GM10266 (cell line): ENCODE measurements around the gene TEK.

Experiments
- DNase-seq: peaks from one replicate; pipeline ENCODE4 v3.0.0; 2012; ENCODE audit errors: extremely low spot score
- TF ChIP-seq, protein P1 (sequence below): IDR thresholded peaks from 2 replicates; pipeline ENCODE4 v1.5.1; 2012; ENCODE audit warnings: mild to moderate bottlenecking, low read depth; ENCODE audit not compliant: control insufficient read depth, insufficient read depth; ENCODE audit errors: missing control alignments

Gene TEK

DNA sequence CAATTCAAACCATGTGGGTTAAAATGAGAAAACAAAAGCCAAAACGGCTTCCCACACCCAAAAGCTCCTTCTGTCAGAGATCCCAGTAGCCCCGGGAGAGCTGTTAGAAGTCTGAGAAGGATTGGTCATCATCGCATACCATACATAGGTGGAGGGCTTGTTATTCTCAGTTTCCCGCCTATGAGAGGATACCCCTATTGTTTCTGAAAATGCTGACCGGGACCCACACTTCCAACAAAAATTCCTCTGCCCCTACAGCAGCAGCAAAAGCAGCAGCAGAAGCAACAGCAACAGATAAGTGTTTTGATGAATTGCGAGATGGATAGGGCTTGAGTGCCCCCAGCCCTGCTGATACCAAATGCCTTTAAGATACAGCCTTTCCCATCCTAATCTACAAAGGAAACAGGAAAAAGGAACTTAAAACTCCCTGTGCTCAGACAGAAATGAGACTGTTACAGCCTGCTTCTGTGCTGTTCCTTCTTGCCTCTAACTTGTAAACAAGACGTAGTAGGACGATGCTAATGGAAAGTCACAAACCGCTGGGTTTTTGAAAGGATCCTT is at the start of gene TEK:
TEK (plus strand) TSS at position 245 of the 561 bp plus-strand sequence. CDS start 366 bp downstream, outside the sequence.
- no peak for DNase-seq
- TF ChIP-seq, protein P1, sequence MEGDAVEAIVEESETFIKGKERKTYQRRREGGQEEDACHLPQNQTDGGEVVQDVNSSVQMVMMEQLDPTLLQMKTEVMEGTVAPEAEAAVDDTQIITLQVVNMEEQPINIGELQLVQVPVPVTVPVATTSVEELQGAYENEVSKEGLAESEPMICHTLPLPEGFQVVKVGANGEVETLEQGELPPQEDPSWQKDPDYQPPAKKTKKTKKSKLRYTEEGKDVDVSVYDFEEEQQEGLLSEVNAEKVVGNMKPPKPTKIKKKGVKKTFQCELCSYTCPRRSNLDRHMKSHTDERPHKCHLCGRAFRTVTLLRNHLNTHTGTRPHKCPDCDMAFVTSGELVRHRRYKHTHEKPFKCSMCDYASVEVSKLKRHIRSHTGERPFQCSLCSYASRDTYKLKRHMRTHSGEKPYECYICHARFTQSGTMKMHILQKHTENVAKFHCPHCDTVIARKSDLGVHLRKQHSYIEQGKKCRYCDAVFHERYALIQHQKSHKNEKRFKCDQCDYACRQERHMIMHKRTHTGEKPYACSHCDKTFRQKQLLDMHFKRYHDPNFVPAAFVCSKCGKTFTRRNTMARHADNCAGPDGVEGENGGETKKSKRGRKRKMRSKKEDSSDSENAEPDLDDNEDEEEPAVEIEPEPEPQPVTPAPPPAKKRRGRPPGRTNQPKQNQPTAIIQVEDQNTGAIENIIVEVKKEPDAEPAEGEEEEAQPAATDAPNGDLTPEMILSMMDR, result no peak

GRCh38 chr9:27059412-27059811 is 49.6 kb upstream of the TEK start:
- DNase-seq, result no peak
- TF ChIP-seq, protein P1, result no peak

DNA sequence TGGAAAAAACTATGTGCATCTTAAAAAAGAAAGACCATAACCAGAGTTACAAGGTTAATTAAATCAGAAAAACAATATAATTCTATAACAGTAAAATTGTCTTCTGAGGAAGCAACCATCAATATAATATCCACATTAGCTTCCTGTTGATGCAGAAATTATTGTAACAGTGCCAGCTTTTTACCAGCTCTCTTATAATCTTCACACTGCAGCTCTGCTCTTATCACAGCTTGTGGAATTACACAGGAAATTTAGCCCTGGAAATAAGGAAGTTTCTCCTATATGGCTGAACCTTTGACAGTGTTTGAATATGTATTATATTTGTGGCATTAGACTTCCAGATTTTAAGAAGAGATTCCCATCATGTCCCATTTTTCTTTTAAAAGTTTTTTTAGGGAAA is 49.1 kb upstream of the TEK start:
- DNase-seq, result no peak
- TF ChIP-seq, protein P1, result no peak

DNA sequence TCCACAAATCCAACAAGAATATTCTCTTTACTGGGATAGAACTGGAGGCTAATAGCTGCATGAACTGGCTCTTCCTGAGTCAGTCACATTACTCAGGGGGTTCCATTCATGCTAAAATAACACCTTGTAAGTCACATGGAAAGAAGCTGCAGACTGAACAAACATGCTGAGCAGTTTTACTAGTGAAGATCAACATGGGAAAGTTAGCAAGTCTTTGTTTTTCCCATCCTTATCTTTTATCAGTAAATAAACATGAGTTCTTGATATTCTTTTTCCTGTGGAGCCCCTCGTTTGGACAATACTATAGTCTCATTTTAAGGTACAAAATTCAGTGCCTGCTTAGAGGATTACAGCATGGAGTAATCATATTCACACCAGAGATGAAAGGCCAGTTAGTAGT is 43.7 kb upstream of the TEK start:
- DNase-seq, result no peak
- TF ChIP-seq, protein P1, result no peak

DNA sequence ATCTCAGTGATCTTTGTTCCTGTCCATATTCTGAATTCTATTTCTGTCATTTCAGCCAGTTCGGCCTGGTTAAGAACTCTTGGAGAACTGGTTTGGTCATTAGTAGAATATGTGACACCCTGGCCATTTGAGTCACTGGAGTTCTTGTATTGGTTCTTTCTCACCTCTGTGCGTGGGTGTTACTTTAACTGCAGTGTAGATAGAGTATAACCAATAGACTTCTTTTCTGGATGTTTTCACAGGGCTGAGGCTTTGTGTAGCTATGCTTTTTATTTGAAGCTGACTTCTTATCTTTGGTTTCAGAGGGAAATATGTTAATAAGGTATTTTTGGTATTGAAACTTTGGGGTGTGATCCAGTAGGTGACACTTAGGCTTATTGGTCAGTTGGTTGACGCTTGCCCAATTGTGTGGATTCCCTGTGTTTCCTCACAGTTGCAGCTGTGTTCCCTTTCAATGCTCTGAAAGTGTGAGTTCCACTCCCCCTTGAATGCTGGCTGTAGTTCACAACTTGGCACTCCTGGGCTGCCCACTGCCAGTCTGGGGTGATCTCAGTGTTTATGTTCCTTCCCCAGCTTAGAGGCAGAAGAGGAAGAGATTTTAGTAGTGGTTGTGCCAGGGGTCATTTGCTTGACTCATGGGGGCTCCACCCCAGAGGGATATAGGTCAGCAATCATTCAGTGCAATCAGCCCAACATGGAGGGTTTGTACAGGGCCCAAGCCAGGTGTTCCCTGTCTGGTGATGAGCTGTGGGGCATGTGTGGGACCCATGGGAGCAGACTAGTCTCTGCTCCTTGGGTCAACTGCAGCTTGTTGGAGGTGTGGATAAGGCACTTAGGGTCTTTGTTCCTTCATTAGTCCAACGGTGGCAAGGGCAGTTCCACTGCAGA is 34.9 kb upstream of the TEK start:
- TF ChIP-seq, protein P1, result no peak
- DNase-seq, result no peak

DNA sequence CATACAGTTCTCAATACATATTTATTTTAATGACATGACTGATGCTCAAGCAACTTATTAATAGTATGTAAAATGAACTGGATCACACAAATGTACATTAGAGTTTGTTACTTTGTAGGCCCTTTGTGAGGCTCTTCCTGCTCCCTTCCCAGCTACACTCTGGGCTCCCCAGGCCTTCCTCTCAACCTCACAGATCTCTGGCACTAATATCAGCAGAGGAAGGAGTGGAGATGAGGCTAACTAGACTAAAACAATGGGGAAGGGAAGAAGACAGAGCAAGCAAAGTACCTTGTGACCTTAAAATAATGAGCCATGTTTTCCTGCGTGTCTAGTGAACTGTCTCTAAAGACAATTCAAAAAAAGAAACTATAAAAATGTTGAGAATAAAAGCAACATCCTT is 30.3 kb upstream of the TEK start:
- TF ChIP-seq, protein P1, result no peak

GRCh38 chr9:27085456-27085855 is 23.6 kb upstream of the TEK start:
- no peak for DNase-seq
- TF ChIP-seq, protein P1, result no peak

More for the DNA sequence above, 30.3 kb upstream of the TEK start:
- no peak for DNase-seq
